ENCODE measurements around the gene MIX23. TPM values are rescaled to one million over a fixed set of nuclear protein-coding genes. Genes with fewer than 3 reads are reported as not detected.
"Not testable (repeated sequence)": the region's sequence is repeated elsewhere in the genome, so short reads cannot be mapped to it uniquely, and the experiment has no call there.

Gene MIX23
- polyA plus RNA-seq, 4 donors = 51.3 to 60.7 (median 54.3) TPM

DNA sequence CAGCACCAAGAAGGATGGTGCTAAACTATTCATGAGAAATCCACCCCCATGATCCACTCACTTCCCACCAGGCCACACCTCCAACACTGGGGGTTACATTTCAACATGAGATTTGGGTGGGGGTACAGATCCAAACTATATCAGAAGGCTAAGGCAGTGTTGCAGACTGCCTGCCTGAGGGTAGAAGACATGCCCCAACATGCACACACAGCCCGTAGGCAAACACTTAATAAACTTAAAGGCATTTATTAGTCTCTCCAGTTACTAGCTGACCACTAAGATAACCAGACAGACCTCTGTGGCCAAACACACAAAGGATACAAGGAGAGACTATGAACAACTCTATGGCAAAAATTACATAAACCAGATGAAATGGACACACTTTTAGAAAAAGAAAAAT lies 11.1 kb upstream of the MIX23 start:
- DNase-seq (ENCODE audit: low read depth in 4 of 4, low spot score in 2 of 4) = no peak

DNA sequence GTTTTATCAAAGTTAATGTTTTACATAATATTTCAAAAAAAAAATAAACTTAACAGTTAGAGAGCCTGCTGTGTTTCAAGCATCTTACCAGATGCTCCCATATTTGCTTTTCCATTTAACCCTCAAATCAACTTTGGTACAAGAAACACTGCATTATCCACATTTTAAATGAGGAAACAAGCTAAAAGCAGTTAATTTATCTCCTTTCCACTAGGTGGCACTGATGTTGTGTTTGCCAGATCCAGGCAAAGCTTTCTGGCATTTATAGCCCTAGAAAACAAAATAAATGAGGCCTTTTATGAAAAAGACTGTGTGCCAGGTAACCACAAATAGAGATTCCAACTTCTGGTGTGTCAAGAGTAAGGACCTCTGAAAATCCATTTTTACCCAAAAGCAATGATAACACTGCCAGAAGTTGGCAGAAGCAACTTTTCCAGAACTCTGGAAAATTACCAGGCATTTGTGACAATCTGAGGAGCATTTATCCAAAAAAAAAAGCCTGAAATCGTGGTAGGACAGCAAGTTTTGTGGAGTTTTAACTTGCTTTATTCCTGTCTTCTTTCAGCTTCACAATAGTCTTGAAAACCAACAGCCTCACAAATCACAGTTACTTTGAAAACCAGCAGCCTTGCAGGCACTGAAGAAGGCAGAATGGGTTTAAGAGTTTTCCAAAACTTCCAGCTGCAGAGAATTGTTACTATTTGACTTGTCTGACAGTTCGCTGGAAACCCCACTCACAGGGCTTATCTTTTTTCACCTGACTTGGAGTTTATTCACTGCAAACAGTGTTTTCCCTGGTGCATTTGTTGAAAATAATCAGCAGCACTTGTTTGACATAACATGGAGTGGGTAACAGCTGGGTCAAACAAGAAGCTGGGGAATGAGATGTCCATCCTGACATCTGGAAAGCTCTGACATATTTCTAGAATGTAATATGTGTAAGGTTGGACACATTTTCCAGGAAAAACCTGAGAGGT lies 10.1 kb upstream of the MIX23 start:
- DNase-seq (ENCODE audit: low read depth in 4 of 4, low spot score in 2 of 4) = peak in 1 of 4 donors; percentile 27

DNA sequence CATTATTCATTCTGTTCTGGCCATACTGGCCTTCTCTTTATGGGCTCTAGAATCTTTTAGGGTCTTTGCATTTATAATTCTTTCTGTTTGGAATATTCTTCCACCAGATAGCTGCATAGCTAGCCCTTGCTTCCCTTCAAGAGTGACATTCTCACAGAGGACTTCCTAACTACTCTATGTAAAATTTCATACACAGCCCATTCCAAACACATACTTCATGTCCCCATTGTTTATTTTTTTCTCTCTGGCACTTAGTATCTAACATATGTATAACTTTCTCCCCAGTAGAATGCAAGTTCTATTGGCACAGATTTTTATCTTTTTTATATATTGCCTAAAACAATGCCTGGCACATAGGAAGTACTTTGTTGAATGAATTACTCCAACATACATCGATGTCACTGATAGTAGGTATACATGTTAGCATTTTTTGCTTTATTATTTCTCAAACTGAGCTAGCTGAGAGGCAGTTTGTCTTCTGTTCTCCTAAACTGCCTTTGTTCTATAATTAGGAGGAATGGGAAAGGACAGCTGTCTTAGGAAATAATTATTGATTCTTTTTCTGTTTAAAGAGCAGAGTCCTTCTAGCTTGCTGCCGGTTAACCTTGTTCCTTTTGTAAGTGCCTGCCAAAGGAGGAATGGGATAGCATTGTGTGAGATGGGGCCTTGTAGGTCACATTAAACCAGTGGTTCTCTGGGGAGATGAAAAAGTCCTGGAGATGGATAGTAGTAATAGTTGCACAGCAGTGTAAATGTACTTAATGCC lies 8.8 kb upstream of the MIX23 start:
- no peak for DNase-seq (ENCODE audit: low read depth in 4 of 4, low spot score in 2 of 4)

DNA sequence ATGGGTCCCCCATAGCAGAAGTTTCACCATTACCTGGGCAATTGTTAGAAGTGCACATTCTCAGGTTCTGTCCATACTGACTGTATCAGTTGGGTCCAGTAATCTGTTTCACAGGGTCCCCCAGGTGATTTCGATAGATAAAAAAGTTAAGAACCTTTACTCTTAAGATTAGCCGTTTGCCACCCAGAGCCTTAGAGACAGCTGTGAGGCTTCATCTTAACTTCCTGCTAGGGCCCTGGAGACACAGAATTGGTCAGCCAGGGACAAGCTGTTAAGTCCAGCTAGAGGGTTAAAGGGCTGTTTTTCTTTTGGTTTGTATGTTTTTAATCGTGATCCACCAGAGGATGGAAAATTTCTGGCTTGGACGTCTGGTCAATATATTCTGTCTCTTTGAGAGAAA lies 7.6 kb upstream of the MIX23 start:
- peak in 1 of 4 donors; percentile 11 for DNase-seq (ENCODE audit: low read depth in 4 of 4, low spot score in 2 of 4)

DNA sequence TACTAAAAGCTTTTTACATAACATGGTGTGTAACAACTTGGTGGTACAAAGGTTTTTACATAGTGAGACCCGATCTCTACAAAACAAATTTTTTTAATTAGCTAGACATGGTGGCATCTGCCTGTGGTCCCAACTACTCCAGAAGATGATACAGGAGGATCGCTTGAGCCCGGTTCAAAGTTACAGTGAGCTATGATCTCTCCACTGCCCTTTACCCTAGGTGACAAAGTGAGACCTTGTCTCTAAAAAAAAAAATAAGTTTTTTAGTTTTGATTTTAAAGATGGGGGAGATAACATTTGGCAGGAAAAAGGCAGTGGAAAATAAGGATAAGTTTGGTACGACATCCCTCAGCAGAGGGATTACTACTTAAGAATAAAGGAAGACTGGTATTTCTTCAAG lies 6.9 kb upstream of the MIX23 start:
- DNase-seq (ENCODE audit: low read depth in 4 of 4, low spot score in 2 of 4) = no peak

DNA sequence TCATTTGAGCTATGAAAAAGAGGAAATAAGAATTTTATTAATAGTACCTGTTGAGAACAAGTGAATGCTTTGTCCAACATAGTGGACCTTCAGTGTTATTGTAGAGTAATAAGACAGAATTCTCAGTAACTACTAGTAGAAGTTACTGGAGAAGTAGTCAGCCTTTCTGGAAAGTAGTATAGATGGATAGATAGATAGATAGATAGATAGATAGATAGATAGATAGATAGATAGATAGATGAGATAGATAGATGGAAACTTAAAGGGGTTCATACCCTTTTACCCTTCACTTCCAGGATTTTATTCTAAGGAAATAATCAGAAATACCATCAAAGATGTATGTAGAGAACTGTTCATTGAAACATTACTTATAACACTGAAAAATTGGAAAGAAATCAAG lies 6.2 kb upstream of the MIX23 start:
- no peak for DNase-seq (ENCODE audit: low read depth in 4 of 4, low spot score in 2 of 4)

DNA sequence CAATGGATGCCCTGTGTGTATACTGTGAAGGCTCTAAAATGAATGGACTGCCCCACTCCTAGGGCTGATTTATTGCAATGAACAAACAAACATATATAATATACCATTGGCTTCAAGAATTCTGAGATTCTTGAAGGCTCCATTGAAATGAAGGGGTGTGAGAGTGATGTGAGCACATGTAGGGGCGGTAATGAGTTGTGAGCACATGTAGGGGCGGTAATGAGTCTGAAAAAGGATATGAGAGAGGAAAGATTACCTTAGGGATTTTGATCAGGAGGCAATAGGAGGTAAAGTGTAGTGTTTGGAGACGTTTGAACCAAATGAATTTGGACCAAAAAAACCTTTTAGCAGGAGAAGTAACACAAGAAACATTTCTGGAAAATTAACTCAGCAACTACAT lies 4.7 kb upstream of the MIX23 start:
- no peak for DNase-seq (ENCODE audit: low read depth in 4 of 4, low spot score in 2 of 4)

DNA sequence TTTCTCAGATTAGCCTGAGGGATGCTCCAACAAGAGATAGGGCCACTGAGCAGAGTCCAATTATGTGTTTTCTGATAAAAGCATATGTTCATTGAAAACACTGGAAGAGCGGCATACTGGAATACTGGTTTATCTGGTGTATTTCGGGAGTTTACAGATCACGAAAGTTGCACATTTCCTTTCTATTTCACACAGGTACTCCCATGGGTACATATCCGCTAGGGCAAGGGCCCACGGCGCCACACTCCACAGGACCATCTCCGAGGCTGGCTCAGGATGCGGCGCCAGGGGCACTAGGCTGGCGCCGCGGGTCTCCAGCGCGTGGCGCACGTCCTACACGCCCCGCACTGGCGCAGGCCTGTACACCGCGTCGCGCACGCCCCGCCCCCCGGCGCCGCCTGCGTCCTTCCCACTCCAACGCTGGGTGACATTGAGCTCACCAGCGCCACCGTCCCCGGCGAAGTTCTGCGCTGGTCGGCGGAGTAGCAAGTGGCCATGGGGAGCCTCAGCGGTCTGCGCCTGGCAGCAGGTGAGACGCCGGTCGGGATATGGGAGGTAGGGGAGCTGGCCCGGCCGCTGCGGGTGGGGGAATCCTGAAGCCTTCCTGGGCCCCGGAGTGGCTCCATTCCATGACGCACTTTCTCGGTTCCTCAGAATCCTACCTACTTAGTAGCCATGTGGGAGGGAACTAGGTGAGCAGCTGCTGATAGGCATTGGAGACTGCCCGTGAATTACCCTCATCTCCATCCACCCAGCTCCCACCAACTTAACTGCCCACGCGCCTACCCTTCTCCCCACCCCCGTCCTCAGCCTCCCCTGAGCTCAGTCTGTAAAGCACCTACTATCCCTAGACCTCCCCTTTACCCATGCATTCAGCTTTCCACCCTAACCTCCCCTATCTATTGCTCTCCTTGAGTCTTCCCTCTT lies 1.0 kb upstream of the MIX23 start, which contains the start of gene FAM162A:
Gene FAM162A (plus strand): TSS at position 412 of the 927 bp plus-strand sequence. CDS start 84 bp downstream, at position 496.
- peak; percentile 82 to 90 (median 86) for DNase-seq (ENCODE audit: low read depth in 4 of 4, low spot score in 2 of 4)

DNA sequence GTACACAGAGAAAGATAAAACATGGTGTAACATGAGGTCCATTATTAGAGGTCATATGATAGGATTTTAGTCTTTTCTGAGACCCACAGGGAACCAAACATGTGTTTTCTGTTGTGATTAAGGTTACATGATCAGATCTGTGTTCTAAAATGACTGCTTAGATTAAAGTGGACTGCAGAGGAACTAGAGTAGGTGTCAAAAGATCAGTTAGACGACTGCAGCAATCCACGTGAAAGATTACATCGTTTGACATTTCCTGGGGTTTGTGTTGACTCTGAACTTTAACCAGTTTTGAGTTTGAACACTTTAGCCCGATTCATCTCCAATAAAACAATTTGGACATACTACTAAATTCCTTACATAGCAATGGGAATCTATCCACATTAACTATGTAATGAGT lies 5.1 kb downstream of the MIX23 start:
- DNase-seq (ENCODE audit: low read depth in 4 of 4, low spot score in 2 of 4) = no peak

DNA sequence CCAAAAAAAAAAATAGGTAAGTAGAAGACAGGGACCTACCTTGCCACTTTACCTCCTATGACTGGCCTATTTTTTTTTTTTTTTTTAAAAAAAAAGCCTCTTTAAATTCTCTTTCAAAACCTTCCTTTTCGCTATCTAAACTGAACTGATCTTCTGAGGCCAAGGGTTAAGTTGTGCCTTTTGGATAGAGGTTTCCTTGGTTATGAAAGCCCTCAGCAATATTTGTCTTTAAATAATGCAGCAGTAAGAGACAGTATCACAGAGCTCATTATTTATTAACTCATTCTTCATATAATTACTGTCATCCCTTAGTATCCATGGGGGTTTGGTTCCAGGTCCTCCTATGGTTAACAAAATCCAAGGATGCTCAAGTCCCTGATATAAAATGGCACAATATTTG lies 9.0 kb downstream of the MIX23 start:
- DNase-seq (ENCODE audit: low read depth in 4 of 4, low spot score in 2 of 4) = no peak

DNA sequence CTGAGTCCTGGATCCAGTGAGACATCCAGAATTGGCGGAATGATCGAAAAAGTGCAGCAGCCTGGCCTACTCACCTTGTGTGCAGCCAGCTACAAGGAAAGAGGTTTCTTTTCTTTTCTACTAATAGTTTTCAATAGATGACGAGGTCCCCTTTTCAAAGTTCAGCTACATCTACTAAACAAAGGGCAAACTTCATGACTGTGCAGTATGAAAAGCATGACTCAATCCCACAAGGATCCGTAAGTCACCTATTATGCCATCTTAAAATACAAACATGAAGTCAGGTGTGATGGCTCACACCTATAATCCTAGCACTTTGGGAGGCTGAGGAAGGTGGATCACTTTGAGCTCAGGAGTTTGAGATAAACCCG lies 16.7 kb downstream of the MIX23 start:
- no peak for DNase-seq (ENCODE audit: low read depth in 4 of 4, low spot score in 2 of 4)

DNA sequence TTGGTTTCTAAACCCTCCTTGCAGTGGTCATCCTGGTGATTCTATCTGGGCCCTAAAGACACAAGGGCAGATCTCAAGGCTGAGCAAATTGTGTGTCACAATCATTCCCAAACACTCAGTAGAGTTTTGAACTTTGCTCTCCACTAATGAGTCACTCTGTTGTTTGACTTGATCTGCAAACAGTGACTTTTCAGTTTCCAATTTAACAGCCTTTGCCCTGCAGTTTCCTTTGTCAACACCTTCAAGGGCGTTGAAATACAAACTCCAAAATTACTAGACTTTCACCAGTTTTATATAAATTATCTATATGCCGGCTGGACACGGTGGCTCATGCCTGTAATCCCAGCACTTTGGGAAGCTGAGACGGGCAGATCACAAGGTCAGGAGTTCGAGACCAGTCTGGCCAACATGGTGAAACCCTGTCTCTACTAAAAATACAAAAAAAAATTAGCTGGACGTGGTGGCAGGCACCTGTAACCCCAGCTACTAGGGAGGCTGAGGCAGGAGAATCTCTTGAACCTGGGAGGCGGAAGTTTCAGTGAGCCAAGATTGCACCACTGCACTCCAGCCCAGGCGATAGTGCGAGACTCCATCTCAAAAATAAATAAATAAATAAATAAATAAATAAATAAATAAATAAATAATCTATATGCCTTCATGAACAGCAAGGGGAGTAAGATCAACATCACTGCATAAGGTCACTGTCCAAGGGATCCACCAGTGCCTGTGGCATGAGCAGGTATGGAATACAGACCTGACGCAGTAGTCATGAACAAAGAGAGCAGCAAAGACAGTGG lies 17.3 kb downstream of the MIX23 start:
- DNase-seq (ENCODE audit: low read depth in 4 of 4, low spot score in 2 of 4) = not testable (repeated sequence)

DNA sequence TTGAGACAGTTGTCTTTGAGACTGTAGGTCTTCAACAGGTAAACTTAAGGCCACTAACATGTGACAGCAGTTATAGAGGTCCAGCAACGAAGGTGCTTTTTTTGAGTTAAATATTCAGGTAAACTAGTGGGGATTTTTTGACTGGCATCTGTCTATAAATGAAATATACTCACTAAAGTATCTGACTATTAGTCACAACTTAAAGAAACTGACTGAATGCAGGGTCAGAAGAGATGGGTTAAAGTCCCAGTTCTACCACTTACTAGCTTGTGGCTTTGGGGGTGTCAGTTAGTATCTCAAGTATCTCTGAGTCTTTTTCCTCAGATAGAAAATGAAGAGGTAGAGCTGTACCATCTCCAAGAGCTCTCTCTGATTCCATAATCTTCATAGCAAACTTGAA lies 18.0 kb downstream of the MIX23 start:
- DNase-seq (ENCODE audit: low read depth in 4 of 4, low spot score in 2 of 4) = no peak

DNA sequence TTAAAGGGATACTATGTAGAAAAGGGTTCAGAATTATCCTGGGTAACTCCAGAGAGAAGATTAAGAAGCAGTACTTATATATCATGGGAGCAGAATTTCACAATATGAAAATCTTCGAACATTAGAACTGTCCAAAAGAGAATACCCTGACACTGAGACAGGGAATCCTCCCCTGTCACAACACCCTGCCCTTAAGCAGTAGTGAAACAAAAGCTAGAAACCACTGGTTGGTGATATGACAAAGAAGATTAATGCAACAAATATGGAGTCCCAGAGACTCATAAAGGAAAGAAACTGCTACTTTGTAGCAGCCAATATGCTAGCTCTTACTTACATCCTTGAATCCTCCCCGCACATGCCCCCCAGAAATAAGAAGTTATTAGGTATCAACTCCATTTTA lies 18.5 kb downstream of the MIX23 start:
- no peak for DNase-seq (ENCODE audit: low read depth in 4 of 4, low spot score in 2 of 4)

DNA sequence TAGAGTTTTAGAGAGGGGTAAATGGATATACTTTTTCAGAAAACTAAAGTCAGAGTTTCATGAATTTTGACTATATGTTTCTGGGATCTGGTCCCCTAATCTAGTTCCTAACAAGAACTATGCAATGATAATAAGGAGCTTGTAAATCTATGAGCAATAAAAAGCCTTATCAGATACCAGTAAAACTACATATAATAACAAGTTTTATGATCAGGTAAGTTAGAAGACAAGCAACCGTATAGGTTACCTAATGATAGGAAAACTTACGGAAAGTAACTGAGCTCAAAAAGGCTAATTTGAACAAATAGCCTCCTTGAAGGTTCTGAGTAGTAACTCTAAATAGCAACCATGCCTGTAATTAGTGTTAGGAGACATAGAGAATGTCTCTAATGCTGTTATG lies 21.0 kb downstream of the MIX23 start:
- DNase-seq (ENCODE audit: low read depth in 4 of 4, low spot score in 2 of 4) = no peak

DNA sequence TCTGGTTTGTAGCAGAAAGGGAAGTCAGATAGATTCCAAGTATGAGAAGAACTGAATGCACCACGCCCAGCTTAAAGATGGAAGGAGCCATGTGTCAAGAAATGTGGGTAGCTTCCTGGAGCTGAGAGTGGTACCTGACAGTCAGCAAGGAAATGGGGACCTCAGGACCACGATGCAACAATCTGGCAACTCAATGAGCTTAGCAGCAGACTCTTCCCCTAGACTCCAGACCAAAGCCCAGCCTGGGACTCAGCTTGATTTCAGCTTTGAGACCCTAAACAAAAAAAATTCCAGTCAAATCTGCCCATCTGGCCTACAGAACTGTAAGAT lies 24.4 kb downstream of the MIX23 start:
- DNase-seq (ENCODE audit: low read depth in 4 of 4, low spot score in 2 of 4) = no peak

DNA sequence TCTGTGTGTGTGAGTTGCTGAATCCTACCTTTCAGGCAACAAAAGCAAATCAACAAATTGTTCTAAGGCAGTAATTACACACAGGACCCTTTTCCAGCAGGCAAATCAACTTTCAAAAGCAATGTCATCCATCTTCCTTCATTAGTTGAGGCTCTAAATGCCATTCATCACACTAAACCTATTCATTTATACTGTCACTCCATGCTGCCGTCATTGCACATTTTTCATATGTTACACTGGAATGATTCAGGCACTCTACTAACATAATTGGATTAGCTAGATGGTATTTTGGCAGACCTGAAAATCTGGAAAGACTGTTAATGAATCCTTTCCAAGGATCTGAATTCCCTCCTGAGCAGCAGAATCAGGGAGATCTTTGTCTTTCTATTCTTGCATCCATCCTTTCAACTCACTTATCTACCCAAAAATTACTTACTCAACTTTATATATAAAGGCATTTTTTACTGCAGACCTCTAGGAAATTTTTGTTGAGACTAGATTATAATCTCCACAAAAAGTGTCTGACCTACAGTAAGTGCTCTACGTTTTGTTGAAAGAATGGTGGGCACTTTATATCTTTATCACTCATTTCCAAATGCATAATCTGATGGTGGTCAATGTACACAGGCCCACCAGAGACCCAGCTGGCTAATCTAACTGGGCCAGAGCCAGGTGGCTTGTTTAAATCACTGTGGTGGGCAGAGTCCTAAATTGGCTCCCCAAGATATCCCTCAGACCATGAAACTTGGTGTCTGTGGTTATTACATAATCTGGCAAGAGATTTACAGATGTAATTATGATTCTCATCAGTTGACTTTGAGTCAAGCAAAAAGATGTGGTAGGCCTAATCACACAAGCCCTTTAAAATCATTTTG lies 25.0 kb downstream of the MIX23 start:
- DNase-seq (ENCODE audit: low read depth in 4 of 4, low spot score in 2 of 4) = no peak

DNA sequence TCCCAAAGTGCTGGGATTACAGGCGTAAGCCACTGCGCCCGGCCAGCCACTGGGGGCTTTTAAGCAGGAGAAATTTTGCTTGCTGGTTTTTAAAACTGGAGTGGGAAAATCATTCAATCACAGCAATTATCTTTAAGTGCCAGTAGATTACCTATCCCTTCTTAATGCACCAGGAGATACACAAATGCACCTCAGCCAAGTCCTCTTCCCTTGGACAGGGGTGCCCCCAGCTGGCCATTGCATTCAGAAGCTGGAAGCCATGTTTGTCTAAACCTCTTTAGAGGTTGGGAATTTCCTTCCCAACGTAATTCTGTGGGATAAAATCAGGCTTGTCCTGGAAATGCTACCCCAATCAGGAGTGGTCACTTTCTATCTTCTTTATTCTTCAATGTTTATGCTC lies 26.6 kb downstream of the MIX23 start:
- DNase-seq (ENCODE audit: low read depth in 4 of 4, low spot score in 2 of 4) = peak in 2 of 4 donors; percentile 4 to 15

DNA sequence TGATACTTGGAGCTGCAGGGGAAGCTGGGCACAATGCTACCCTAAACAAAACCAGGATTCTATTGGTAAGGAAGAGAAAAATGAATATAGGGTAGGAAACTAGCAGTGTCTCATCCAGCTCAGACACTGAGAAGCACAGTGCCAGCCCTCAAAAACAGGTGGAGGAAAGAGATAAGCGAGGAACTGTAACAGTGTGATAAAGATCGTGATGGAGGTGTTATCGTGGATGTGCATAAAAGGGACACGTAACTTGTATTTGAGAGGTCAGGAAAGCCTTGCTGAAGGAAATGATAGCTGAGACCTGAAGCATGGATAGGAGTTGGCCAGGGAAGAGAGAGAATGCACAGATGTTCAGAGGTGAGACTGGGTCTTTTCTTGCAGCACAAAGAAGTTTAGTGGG lies 27.4 kb downstream of the MIX23 start:
- DNase-seq (ENCODE audit: low read depth in 4 of 4, low spot score in 2 of 4) = no peak
